Measurements from ENCODE around the gene IL22RA1.

The IL22RA1 gene

DNA sequence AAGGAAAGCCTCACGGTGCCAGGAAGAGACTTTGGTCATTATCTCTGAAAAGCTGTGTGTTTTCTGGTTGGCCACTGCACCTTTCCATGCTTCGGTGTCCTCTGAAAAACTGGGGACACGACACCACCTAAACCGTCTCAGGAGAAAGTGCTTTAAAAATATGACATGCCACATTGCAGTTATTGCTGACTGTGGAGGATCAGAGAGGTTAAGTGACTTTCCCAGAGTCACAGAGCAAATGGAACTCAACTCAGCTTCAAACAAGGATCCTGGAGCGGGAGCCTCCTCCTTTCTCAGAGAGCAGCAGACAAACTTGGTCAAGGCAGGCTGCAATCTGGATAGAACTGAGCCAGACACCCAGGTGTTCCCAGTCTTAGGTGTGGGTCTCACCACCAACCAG, 44.8 kb downstream of the IL22RA1 start:
- no peak for DNase-seq (ENCODE audit: low read depth in 2 of 2)

DNA sequence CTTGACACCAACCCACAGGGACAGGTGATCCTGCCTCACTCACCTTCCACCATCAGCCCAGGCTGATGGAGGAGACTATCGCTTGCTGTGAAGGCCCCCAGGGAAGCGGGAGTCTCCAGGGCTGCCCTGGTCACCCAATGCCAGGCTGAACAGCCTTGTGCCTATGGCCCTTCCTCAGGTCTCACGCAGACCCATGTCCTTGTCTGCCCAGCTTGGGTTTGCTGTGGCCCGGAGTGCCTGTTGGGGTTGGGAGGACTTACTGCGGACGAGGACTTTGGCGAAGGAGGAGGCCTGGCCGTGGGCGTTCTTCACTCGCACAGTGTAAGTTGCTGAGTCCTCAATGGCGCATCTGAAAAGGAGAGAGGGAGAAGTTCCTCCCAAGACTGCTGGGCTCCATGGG, 45.3 kb downstream of the IL22RA1 start:
- no peak for DNase-seq (ENCODE audit: low read depth in 2 of 2)

DNA sequence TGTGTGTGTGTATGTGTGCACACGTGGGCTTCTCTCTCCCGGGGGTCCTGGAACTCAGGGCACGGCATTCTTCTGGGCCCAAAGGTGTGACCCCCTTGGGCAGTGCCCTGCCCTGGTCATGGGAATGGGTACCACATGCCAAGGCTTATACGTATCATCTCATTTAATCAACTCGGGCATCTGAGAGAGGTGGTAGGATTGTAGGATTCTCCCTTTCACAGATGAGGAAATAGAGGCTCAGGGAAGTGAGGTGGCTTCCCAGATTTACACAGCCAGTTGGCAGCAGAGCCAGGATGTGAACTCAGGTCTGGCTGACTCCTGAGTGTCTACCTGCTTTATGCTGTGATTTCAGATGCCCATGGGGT, 46.2 kb downstream of the IL22RA1 start:
- DNase-seq (ENCODE audit: low read depth in 2 of 2), result no peak

DNA sequence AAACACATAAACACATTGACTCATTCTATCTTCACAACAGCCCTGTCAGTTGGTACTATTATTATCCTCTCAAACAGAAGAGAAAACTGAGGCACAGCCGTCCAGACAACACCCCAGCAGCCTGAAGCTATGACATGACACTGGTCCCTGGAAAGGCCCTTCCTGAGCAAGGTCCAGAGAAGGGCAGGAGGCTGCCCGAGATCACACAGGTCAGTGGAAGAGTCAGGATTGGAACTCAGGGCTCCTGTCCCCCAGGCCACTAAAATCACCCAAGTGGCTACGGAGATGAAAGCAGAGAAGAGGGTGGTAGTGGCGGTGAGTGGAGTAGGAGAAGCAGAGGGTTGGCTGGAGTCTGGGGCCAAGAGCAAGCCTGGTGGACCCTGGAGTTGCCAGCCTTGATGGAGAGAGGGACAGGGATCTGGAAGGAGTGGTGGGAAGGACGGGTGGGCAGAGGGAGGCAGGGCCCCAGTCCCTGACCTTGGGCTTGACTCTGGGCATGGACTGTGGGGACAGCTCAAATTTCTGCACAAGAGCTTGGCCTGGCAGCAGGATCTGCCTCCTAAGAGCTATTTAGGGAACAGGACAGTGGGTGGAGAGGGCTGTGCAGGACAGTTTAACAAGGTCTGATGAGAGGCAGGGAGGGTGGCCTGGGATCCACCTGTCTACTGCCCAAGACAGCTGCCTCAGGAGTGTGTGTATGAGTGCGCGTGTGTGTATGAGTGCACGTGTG, 46.8 kb downstream of the IL22RA1 start:
- no peak for DNase-seq (ENCODE audit: low read depth in 2 of 2)

DNA sequence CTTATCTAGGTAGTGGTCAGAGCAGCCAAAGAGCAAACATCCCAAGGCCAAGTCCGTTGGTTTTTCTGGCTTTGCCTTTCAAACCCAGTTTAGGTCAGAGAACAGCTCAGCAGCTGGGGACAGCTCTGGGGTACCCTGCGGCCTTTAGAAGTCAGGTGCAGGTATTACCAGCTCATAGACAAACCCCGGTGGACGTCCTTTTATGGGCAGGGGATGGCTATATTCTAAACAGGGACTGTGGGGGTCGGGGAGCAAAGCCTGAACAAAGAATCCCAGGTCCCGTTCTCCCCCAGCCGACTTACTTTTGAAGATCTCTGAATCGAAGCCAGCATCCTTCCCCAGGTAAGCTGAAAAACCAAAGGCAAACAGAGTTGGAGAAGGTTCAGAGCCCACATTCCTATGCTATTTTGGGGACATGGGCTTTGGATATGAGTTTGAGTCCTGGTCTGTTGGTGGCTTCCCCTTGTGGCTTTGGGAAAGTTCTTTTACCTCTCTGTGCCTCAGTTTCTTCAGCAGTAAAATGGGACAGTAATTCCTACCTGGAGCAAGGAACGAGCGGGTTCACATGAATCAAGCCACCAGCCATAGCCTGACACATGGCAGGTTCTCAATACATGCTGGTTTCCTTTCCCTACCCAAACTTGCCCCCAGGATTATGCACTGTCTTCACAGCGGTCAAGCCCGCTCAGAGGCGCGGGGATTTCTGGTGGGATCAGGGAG, 47.6 kb downstream of the IL22RA1 start:
- DNase-seq (ENCODE audit: low read depth in 2 of 2), result no peak

DNA sequence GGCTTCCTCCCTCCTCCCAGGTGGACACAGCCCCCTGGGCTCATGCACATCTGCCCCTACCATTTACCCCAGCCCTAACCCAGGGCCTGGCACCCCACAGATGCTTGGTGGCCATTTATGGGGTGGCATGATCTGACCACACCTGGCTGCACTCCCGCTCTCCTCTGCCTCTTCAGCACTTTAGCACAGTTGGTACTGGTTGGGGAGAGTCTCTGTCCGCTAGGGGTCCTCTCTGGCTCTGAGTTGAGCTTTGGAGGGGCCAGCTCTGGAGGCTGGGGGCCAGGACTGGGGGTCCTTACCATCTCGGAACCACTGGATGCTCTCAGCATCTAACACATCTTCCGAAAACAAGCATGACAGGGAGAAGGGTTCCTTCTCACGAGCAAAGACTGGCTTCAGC, 48.4 kb downstream of the IL22RA1 start:
- DNase-seq (ENCODE audit: low read depth in 2 of 2), result no peak

DNA sequence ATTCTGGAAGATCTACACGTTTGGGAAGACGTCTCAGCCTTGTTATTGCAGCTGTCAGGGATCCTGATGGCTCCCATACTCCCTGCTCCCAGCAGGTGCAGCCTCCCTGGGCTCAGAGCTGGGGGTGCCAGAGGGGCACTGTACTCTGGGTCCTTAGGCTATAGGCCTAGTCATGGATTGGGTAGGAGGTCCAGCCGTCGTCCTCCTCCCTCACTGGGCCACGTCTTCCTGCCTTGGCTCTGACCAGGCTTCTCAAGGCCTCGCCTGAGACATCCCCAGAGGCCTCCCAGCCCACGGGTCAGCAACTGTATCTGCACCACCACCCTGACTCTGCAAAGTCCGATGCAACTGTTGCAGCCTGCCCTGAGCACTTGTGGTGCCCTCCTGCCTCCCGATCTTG, 49.2 kb downstream of the IL22RA1 start:
- DNase-seq (ENCODE audit: low read depth in 2 of 2), result no peak

DNA sequence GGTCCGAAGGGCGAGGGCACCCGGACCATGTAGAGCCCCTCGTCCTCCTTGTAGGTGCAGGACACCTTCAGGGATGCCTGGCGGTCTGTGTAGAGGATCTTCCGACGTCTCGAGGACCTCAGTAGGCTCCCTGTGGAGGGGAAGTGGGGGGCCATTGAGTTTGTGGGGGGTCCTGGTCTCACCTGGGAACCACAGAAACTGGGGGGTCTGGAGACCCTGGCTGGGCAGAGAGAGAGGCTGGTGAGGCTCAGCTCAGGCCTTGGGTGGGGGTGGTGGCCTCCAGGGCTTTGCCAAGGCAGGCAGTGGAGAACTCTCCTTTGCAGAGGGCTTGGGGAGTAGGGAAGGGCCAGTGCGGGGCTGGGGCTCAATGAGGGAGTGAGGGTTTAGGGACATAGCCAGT, 50.0 kb downstream of the IL22RA1 start:
- DNase-seq (ENCODE audit: low read depth in 2 of 2), result no peak

DNA sequence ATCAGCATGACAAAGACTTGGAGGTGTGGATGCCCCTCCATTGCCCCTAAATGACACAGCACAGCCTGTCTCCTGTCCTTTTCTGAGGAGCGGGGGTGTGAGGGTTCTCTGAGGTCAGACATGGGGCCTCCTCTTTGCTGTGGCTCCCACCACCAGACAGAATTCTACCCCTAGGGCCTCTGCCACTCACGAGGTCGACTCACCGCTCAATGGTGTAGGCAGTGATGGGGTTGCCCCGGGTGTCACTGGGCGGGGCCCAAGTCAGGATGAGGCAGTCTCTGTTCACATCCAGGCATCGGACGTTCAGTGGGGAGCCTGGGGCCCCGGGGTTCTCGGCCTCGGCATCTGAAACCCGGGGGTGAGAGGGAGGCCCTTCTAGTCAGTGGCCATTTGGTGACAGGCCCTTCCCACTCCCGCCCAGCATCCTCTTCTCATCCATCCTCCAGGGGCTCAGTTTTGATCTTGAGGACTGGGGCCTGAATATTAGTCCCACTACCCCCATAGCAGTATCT, 50.9 kb downstream of the IL22RA1 start:
- no peak for DNase-seq (ENCODE audit: low read depth in 2 of 2)

DNA sequence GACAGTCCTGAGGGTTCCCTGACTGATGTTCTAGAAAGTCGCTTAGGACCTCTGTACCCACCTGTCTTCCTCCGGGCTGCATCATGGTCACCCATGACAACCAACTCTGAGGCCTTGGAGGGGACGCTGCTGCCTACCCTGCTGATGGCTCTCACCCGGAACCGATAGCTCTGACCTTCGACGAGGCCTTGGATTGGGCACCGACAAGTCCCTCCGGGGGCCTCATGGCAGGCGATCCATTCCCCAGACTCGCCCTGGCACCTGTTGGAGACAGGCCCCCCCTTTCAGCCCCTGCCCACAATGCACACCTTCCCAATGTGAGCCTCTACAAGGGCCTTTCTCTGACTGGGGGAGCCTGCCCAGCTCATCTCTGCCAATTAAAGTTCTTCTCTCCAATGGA, 52.2 kb downstream of the IL22RA1 start:
- DNase-seq (ENCODE audit: low read depth in 2 of 2), result no peak

DNA sequence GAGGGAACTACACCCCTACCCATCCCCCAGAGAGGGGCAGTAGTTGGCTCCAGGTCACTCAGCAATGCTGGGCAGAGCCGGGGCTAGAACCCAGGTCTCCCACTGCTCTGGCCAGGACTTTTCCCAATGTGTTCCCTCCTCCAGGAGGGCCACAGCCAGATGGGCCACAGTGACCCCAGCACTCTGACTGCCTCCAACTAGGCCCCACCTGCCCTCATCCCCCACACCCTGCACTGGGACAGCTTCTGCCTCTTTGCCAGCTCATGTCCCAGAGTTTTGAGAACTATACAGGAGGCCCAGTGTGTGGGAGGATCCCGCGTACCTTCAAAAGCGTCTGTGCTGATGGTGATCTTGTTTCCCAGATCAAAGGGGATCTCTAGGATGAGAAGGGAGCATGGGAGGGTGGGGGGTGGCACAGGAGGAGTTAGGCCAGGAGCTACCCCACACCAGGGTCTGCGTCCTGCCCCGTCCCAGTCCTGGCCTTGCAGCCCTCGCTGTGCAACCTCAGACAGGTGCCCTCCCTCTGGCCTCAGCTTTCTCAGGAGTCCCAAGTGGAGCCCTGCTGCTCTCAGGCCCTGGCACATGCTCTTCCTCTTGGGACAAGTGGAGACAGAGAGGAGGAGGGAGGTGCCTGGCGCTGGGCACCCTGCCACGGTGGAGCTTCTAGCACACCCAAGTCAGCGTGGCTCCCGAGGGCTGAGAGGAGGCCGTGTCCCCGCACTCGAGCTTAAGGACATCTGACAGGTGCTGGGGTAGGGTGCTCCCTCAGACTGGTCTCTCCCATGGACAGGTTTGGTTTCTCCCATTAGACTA, 53.0 kb downstream of the IL22RA1 start:
- DNase-seq (ENCODE audit: low read depth in 2 of 2), result no peak

DNA sequence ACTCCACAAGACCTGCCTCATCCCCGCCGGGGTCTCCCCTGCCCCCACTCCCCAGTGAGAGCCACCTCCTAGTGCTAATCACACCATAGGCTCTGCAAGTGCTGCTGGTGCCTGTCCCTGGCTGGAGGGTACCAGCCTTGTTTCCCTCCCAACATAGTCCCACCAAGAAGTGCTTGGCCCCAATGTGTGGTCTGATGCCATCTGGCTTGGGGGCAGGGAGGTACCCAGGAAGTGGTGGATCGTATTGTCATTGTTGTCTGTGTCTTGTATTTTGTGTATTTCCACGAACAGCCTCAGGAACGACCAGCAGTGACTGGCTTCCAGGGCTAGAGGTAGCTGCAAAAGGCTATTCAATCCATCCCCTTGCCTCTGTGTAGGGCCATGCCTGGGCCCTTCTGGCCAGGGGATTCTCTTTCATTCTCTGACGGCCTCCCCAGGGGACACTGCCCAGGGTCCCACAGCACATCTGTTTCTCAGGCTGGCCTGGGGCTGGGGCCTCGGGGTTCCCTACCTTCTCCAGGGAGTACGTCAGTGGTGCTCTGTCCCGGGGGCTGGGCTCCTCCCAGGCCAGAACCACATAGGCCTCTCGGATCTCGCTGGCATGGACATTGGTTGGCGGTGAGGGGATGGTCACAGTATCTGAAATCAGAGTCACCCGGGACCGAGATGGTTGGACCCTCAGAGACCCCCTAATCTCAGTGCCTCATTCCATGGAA, 53.8 kb downstream of the IL22RA1 start:
- DNase-seq (ENCODE audit: low read depth in 2 of 2), result no peak

DNA sequence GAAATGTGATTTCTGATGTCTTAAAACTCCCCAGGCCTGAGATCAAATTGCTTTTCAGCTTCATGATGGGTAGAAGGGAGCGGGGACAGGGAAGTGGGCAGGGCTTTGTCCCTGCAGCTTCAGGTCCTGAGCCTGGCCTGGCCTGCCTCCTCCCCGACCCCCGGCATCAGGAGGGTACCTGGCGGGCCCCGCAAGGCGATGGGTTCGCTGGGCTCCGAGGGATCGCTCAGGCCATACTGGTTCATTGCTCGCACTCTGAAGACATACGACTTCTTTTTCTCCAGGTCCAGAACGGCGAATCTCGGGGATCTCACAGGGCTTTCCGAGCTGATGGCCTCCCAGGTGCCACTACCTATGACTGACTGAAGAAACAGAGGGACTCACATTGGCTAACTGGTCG, 56.5 kb downstream of the IL22RA1 start:
- DNase-seq (ENCODE audit: low read depth in 2 of 2), result no peak

DNA sequence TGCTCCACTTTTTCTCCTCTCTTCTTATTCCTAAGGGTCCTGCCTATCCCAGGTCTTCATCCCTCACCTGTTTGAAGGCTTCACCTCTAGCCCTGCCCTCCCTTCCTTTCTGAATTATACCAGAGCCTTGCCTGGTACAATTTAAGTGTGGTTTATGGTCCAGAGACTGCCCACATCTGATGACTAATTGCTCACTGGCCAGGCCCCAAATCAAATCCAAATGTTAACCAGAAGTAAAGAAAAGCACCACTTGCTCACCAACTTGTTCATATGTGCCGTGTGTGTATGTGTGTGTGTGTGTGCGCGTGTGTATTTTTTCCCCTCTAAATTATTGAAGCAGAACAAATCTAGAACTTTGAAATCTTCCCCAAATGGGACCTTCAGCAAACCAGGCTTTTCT, 57.4 kb downstream of the IL22RA1 start:
- DNase-seq (ENCODE audit: low read depth in 2 of 2), result no peak

DNA sequence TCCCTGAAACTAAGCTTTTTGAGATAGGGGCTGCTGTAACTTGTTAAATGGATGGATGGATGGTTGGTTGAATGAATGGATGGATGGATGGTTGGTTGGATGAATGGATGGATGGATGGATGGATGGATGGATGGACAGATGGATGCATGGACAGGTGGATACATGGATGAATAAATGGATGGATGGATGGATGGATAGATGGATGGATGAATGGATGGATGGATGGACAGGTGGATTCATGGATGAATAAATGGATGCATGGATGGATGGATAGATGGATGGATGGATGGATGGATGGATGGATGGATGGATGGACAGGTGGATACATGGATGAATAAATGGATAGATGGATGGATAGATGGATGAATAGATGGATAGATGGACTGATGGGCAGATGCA, 57.9 kb downstream of the IL22RA1 start:
- DNase-seq (ENCODE audit: low read depth in 2 of 2), result no peak

DNA sequence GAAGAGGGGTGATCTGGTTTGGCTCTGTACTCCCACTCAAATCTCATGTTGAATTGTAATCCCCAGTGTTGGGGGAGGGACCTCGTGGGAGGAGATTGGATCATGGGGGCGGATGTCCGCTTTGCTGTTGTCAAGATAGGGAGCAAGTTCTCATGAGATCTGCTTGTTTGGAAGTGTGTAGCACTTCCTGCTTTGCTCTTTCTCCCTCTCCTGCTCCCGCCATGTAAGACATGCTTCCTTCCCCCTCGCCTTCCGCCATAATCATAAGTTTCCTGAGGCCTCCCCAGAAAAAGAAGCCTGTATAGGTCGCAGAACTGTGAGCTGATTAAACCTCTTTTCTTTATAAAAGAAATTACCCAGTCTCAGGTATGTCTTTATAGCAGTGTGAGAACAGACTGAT, 58.9 kb downstream of the IL22RA1 start:
- no peak for DNase-seq (ENCODE audit: low read depth in 2 of 2)

DNA sequence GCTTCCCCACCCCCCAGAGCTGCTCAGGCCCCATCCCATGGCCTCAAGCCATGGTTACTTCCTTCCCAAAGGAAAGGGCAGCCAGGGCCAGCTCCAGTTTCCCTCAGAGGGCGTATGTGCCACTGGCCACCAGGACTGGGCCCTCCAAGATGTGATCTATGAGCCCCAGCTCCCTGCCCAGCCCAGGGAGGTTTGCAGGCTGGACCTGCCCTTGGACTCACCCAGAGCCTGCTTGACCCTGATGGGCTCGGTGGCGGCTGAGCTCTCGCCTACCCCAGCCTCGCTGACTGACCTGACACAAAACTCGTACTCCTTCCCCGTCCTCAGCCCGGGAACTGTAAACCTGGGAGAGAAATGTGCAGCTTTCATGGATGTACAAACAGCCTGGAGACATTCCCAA, 60.6 kb downstream of the IL22RA1 start:
- no peak for DNase-seq (ENCODE audit: low read depth in 2 of 2)

DNA sequence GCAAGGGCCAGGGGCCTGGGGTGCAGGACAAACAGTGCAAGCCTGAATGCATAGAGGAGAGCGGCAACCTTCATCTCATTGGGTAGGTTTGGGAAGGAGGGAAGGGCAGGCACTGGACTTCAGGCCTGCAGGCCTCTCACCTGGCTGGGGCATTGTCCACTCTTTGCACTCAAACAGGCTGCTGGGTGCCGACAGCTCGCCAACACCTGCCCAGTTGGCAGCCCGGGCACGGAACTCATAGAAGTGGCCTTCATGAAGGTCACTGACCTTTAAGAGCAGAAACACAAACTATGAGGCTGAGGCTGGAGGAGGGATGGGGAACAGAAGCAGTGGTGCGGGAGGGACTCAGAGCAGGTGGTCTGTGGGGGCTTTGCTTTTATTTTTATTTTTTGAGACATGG, 61.8 kb downstream of the IL22RA1 start:
- no peak for DNase-seq (ENCODE audit: low read depth in 2 of 2)

DNA sequence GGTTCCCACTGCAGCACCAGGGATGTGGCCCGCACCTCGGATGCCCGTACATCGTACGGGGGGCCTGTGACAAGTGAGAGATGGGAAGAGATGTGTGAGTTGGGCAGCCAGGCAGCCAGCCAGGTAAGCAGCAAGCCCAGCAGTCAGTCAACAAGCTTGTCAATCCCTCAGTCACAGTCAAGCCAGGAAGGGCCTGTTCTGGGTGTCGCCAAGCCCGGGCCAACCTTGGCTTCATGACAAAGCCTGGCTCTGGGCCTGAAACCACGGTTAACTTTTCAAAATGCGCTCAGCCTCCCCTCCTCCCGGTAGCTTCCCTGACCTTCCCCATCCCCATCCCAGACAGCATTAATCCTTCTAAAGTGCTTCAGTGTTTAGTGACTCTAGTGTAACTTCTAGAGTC, 62.8 kb downstream of the IL22RA1 start:
- no peak for DNase-seq (ENCODE audit: low read depth in 2 of 2)

DNA sequence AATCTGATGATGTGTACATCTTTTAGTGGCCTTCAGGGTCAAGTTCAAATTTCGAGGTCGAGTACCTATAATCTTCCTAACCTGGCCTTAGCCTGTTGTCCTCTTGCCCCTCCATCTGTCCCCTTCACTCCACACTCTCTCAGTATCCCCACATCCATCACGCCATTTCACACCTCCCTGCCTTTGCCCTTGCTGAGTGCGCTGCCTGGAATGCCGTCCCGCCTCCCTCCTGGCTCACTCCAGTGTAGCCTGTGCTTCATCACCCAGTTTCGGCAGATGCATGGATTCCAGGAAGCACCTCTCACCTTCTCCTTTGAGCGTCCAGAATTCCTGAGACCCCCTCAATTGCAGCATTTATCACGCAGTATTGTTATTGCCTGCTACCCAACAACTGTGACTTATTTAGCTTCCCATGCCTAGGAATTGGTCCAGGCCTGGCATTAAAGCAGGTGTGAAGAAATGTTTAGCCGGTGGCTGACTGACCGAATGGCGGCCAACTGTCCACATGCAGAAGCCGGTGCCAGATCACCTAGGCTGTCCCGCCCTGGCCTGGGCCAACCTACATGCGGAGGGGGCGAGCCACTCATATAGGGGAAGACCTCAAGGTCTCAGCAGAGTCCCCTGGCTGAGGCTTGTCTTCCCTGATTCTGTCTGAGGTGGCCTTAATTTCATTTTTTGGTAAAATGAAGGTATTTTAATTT, 65.5 kb downstream of the IL22RA1 start:
- DNase-seq (ENCODE audit: low read depth in 2 of 2), result no peak

DNA sequence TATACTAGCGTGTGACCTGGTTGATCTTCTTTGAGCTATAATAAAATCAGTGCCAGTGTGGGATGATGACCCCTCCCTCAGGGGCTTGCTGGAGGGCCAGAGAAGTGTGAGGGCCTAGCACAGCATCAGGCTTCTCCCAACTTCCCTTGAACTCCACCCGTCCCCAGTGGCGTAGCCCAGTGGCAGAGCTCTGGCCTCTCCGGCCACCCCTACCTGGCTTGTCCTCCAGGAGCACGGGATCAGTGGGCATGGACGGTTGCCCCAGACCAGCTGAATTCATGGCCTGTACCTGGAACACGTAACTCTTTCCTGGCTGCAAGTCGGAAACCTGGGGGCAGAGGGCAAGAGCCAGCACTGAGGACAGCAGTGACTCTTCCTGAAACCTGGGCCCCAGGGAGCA, 67.0 kb downstream of the IL22RA1 start:
- DNase-seq (ENCODE audit: low read depth in 2 of 2), result no peak

DNA sequence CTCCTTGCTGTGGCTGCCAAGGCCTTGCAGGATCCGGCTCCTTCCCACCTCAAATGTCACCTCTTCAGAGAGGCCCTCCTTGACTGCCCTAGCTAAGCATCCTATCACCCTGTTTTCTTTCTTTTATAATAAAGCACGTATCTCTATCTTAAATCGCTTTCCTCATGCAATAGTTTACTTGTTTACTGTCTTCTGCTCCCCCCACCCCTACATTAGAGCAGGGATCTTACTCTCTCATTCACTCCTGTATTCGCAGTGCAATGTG, 67.4 kb downstream of the IL22RA1 start:
- DNase-seq (ENCODE audit: low read depth in 2 of 2), result no peak
